ENCODE measurements around the gene BLID. TPM values are rescaled to one million over a fixed set of nuclear protein-coding genes. Genes with fewer than 3 reads are reported as not detected.

The BLID gene
- total and polyA plus RNA-seq, 7 donors, result 0.04 to 0.45 TPM; not detected in 5

GRCh38 chr11:122103726-122104125 lies 12.3 kb downstream of the BLID start:
- DNase-seq, result no peak
- WGBS, 3 donors, result 86 to 98% (median 93%) methylated on average over 4 of the region's 4 CpGs
- H3K27me3 ChIP-seq (ENCODE audit: insufficient read depth in 3 of 3, low read length in 2 of 3), result peaks cover 0 to 6% (median 0%) of the 10 kb centered on the region in 3 donors
- H3K4me1 ChIP-seq, result peaks cover 9% of the 10 kb centered on the region
- no peaks in the 10 kb centered on the region for H3K36me3 ChIP-seq (ENCODE audit: insufficient read depth in 1 of 2, low read depth in 1 of 2)
- TF ChIP-seq CTCF (IDR thresholded peaks at IDR 0.05), result no peak
- H3K27ac ChIP-seq, result no peak overlapping the region
- no peak overlapping the region for H3K4me3 ChIP-seq
- intact Hi-C loops (cut with DNase I), result loop anchor here (2.0 to 10.0 kb wide), 5 partner anchors 81 to 446 kb away; no protein-coding TSS in a partner anchor
- H3K9me3 ChIP-seq, result no peaks in the 10 kb centered on the region
- ATAC-seq, result no peak

- Histone ChIP-seq H3K27me3 (ENCODE audit: insufficient read depth in 3 of 3, low read length in 2 of 3) (peaks cover 0 to 6% (median 0%) of the 10 kb centered on the region in 3 donors), H3K4me3 (no peak overlapping the region), H3K27ac (no peak overlapping the region), H3K9me3 (no peaks in the 10 kb centered on the region), H3K4me1 (peaks cover 6% of the 10 kb centered on the region), H3K36me3 (ENCODE audit: insufficient read depth in 1 of 2, low read depth in 1 of 2) (no peaks in the 10 kb centered on the region)
- DNase-seq (no peak), ATAC-seq (no peak)
- TF ChIP-seq CTCF (IDR thresholded peaks at IDR 0.05), result no peak
- intact Hi-C loops (cut with DNase I), result loop anchor here (5.0 to 10.0 kb wide), 4 partner anchors 81 to 446 kb away; no protein-coding TSS in a partner anchor
- 89 to 92% (median 89%) methylated on average over 6 of the region's 6 CpGs for WGBS, 3 donors
Observed at GRCh38 chr11:122103321-122103720, 12.7 kb downstream of the BLID start.

DNA sequence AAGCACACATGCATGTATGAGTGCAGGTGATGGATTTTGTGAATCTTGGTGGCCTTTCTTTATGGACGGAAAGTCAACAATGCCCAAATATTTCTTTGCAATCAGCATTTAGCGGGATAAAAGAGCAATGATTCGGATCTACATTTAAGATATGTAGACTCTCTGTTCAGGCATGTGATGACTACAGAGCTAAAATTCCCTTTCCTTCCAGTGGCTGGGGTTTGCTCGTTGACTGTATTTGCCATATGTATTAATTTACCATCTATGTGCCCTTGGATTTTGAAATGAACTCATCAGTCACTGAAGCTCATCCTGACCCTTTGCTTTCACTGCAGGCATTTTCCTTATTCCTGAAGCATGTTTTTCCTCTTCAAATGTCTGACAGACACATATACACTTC lies 13.6 kb downstream of the BLID start:
- peaks cover 0 to 6% (median 0%) of the 10 kb centered on the region in 3 donors for H3K27me3 ChIP-seq (ENCODE audit: insufficient read depth in 3 of 3, low read length in 2 of 3)
- ATAC-seq (no peak), DNase-seq (no peak)
- no peaks in the 10 kb centered on the region for H3K36me3 ChIP-seq (ENCODE audit: insufficient read depth in 1 of 2, low read depth in 1 of 2)
- intact Hi-C loops (cut with DNase I), result loop anchor here (1.0 to 10.0 kb wide), 5 partner anchors 80 to 446 kb away; no protein-coding TSS in a partner anchor
- H3K9me3 ChIP-seq, result no peaks in the 10 kb centered on the region
- no peak for TF ChIP-seq CTCF (IDR thresholded peaks at IDR 0.05)
- 58 to 69% (median 66%) methylated on average over 4 of the region's 4 CpGs for WGBS, 3 donors
- peaks cover 6% of the 10 kb centered on the region for H3K4me1 ChIP-seq
- H3K4me3 ChIP-seq, result no peak overlapping the region
- H3K27ac ChIP-seq, result peak overlapping the region; percentile 90

DNA sequence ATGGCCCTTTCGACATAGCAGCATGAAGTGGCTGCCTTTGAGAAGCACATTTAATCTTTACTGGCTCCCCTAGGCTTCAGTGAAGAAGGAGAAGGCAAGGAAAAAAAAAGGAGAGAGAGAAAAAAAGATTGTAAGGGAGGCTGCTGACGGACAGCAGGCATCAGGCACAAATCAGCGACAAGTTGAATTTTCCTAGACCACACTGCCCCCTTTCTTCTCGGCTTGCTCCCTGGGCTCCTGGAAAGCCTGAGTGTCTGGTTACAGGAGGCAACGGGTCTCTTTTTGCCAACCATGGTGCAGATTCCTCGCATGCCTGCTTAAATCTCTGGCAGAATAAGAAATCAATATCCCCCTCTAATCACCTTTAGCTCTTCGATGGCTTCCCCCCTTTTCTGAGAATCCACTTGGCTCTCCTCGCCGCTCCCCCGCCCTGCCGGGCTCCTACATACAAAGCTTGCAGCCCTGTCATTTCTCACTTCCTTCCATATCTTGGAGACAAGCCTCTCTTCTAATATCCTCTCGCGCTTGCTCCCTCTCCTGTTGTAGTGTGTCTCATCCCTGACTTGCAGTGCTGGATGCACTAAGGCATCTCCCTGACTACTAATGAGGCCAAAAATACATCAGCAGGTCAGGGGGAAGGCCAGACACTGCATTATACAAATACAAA lies 14.3 kb downstream of the BLID start:
- intact Hi-C loops (cut with DNase I), result loop anchor here (1.0 to 10.0 kb wide), 5 partner anchors 79 to 445 kb away; no protein-coding TSS in a partner anchor
- H3K27ac ChIP-seq, result peak overlapping the region; percentile 90
- 0 to 2% (median 1%) methylated on average over 13 of the region's 13 CpGs for WGBS, 3 donors

More for the DNA sequence above, 14.3 kb downstream of the BLID start:
- peak overlapping the region; percentile 76 for H3K4me3 ChIP-seq
- H3K27me3 ChIP-seq (ENCODE audit: insufficient read depth in 3 of 3, low read length in 2 of 3), result peaks cover 0 to 6% (median 0%) of the 10 kb centered on the region in 3 donors
- peak; percentile 61 for TF ChIP-seq CTCF (IDR thresholded peaks at IDR 0.05)
- no peaks in the 10 kb centered on the region for H3K9me3 ChIP-seq
- no peaks in the 10 kb centered on the region for H3K36me3 ChIP-seq (ENCODE audit: insufficient read depth in 1 of 2, low read depth in 1 of 2)
- peak; percentile 49 to 67 for DNase-seq
- peak; percentile 78 to 87 (median 86) for ATAC-seq
- H3K4me1 ChIP-seq, result peaks cover 11% of the 10 kb centered on the region
